GM12878 (cell line): ENCODE results near the gene CCL16. TPM values are rescaled to one million over a fixed set of nuclear protein-coding genes. Genes with fewer than 3 reads are reported as not detected.

Source experiments
- BACH1 ChIP-seq: fragments of 450-650 bp; IDR thresholded peaks from 2 replicates; pipeline ENCODE4 v1.6.1; 2017; ENCODE audit warnings: mild to moderate bottlenecking, borderline replicate concordance
- BHLHE40 ChIP-seq, 2 experiments: fragments of 450-650 bp in 1 of 2; IDR thresholded peaks; 2 replicates each; pipeline ENCODE4 v1.6.1; 2011 to 2017; ENCODE audit warnings: low read depth in 2 of 2, borderline replicate concordance in 1 of 2, improper control_type of control experiment in 1 of 2, low read length in 1 of 2, mild to moderate bottlenecking in 1 of 2
- CUX1 ChIP-seq: IDR thresholded peaks from 2 replicates; pipeline ENCODE4 v1.6.1; 2012; ENCODE audit warnings: improper control_type of control experiment, low read depth, low read length; ENCODE audit not compliant: insufficient replicate concordance
- E2F4 ChIP-seq: IDR thresholded peaks from 2 replicates; pipeline ENCODE4 v1.6.1; 2012; ENCODE audit warnings: low read depth, low read length, improper control_type of control experiment
- HDGF ChIP-seq: fragments of 450-650 bp; IDR thresholded peaks from 2 replicates; pipeline ENCODE4 v1.6.1; 2016; ENCODE audit warnings: antibody characterized with exemption
- IKZF1 ChIP-seq: fragments of 450-650 bp; conservative IDR thresholded peaks from 2 replicates; pipeline ENCODE4 v1.6.1; 2017; ENCODE audit warnings: antibody characterized with exemption, mild to moderate bottlenecking
- MYB ChIP-seq: fragments of 150-350 bp; IDR thresholded peaks from 2 replicates; pipeline ENCODE4 v1.6.1; 2014; ENCODE audit warnings: mild to moderate bottlenecking, low read depth, low read length, borderline replicate concordance
- MYC ChIP-seq: IDR thresholded peaks from 2 replicates; pipeline ENCODE4 v1.6.1; 2011; ENCODE audit warnings: mild to moderate bottlenecking, low read length, moderate library complexity, inconsistent platforms; ENCODE audit not compliant: insufficient read depth, insufficient replicate concordance, insufficient read length, severe bottlenecking
- NFYA ChIP-seq: IDR thresholded peaks from 2 replicates; pipeline ENCODE4 v1.6.1; 2011; ENCODE audit warnings: low read depth, mild to moderate bottlenecking, low read length, improper control_type of control experiment, borderline replicate concordance
- PBX3 ChIP-seq: IDR thresholded peaks from 2 replicates; pipeline ENCODE4 v1.6.1; 2011; ENCODE audit warnings: mild to moderate bottlenecking, low read depth, low read length, moderate library complexity; ENCODE audit not compliant: insufficient replicate concordance
- PKNOX1 ChIP-seq: fragments of 450-650 bp; IDR thresholded peaks from 2 replicates; pipeline ENCODE4 v1.6.1; 2016; ENCODE audit warnings: mild to moderate bottlenecking
- POLR2A ChIP-seq: IDR thresholded peaks from 2 replicates; pipeline ENCODE4 v1.6.1; 2011; ENCODE audit warnings: low read depth, mild to moderate bottlenecking, low read length
- POLR2AphosphoS5 ChIP-seq: IDR thresholded peaks from 2 replicates; pipeline ENCODE4 v1.6.1; 2011; ENCODE audit warnings: mild to moderate bottlenecking, low read length, inconsistent platforms
- RB1 ChIP-seq: fragments of 450-650 bp; formaldehyde crosslinking; IDR thresholded peaks from 2 replicates; pipeline ENCODE4 v1.6.1; 2017; ENCODE audit warnings: mild to moderate bottlenecking, borderline replicate concordance
- SREBF1 ChIP-seq: IDR thresholded peaks from 2 replicates; pipeline ENCODE4 v1.6.1; 2012; ENCODE audit warnings: mild to moderate bottlenecking, low read length
- TARDBP ChIP-seq: IDR thresholded peaks from 2 replicates; pipeline ENCODE4 v1.6.1; 2016; ENCODE audit warnings: borderline replicate concordance
- TBL1XR1 ChIP-seq: IDR thresholded peaks from 2 replicates; pipeline ENCODE4 v1.6.1; 2012; ENCODE audit warnings: low read depth, low read length, improper control_type of control experiment
- ZNF207 ChIP-seq: fragments of 450-650 bp; IDR thresholded peaks from 2 replicates; pipeline ENCODE4 v1.6.1; 2014; ENCODE audit warnings: antibody characterized with exemption, mild to moderate bottlenecking, borderline replicate concordance
- ZNF384 ChIP-seq: IDR thresholded peaks from 2 replicates; pipeline ENCODE4 v1.6.1; 2012; ENCODE audit warnings: low read depth, mild to moderate bottlenecking, low read length, improper control_type of control experiment, borderline replicate concordance
- polyA plus RNA-seq, 11 experiments: library from polyadenylated mRNA; depleted of rRNA in 4 of 11; unstranded in 6 of 11; stranded (reverse) in 5 of 11; fragments of >200 nt; fragmentation: Nextera tagmentation in 4 of 11; fragmentation: Illumina TruSeq in 1 of 11; extraction: Ambion mirVana in 4 of 11; extraction: Trizol in 1 of 11; gene quantifications; 1 replicate in 1 of 11; 2 replicates in 10 of 11; pipeline versions ENCODE4 v1.2.1 to v1.2.3, GENCODE V29; 2011 to 2016; ENCODE audit warnings: inconsistent platforms in 2 of 11, missing spikeins in 2 of 11, low read depth in 1 of 11
- total RNA-seq, 4 experiments: library from RNA; depleted of rRNA in 3 of 4; stranded (reverse); fragments of >200 nt in 3 of 4; fragmentation: Illumina TruSeq in 1 of 4; extraction: Trizol in 1 of 4; gene quantifications; 2 replicates each; pipeline versions ENCODE4 v1.2.1 to v1.2.3, GENCODE V29; 2013 to 2021

The CCL16 gene
- total and polyA plus RNA-seq, 10 of the 15 experiments (the other 5 are each of a cell fraction or from before 2014, with no cell fraction given), result not detected

- TF ChIP-seq MYC, result no peak
- peak; percentile 65 to 84 for TF ChIP-seq BHLHE40 (IDR thresholded peaks at IDR 0.05; ENCODE audit: borderline replicate concordance in 1 of 2, low read depth in 2 of 2, low read length in 1 of 2)
- peak; percentile 72; the same call in 1 of the 2 replicates for TF ChIP-seq ZNF207
- no peak for TF ChIP-seq MYB
- no peak for TF ChIP-seq PKNOX1
- TF ChIP-seq SREBF1, result no peak
- peak; percentile 77 for TF ChIP-seq POLR2A
- TF ChIP-seq CUX1, result no peak
- no peak for TF ChIP-seq TARDBP
- TF ChIP-seq E2F4, result peak; percentile 96
- TF ChIP-seq NFYA, result no peak
- TF ChIP-seq TBL1XR1, result no peak
- peak; percentile 83 for TF ChIP-seq IKZF1
- TF ChIP-seq HDGF, result peak; percentile 43; the same call in 1 of the 2 replicates
- no peak for TF ChIP-seq ZNF384
- TF ChIP-seq RB1, result peak; percentile 90; the same call in 1 of the 2 replicates
- no peak for TF ChIP-seq POLR2AphosphoS5
- no peak for TF ChIP-seq BACH1
- TF ChIP-seq PBX3, result no peak
These were observed 50.9 kb downstream of the CCL16 start, which contains the start of gene RDM1 (continued) for GRCh38 chr17:35930211-35931065.
